Measurements from ENCODE around the gene YIPF2. TPM values are rescaled to one million over a fixed set of nuclear protein-coding genes. Genes with fewer than 3 reads are reported as not detected.

YIPF2 gene
- total RNA-seq, 1 experiment from 2014 or later, result 126 TPM

GRCh38 chr19:10898633-10899032 lies 29.8 kb downstream of the YIPF2 start:
- H3K27ac ChIP-seq (ENCODE audit: low read length), result peak overlapping the region; percentile 73
- H3K9me2 ChIP-seq (replicated peaks; ENCODE audit: low read length), result no peaks in the 10 kb centered on the region
- H3K36me3 ChIP-seq (ENCODE audit: low read depth, low read length), result no peaks in the 10 kb centered on the region
- peaks cover 36% of the 10 kb centered on the region for H3K4me1 ChIP-seq (ENCODE audit: insufficient read depth, low read length)
- DNase-seq (no peak), ATAC-seq (no peak)
- ChIA-PET CTCF (interaction anchor here (0.6 to 1.2 kb wide), 3 partner anchors 26 to 38 kb away, joined by 3 to 16 read pairs (median 8); no protein-coding TSS in a partner anchor), POLR2A (ENCODE audit: unreplicated experiment) (interaction anchor here (0.6 kb wide), 1 partner anchor 35 kb away, joined by 11 read pairs; no protein-coding TSS in a partner anchor)
- BruUV-seq (replicated peaks), result no TSS peak
- peak overlapping the region; percentile 79 for H3K4me2 ChIP-seq (ENCODE audit: low read length)
- H3K4me3 ChIP-seq (ENCODE audit: low read length), result peak overlapping the region; percentile 35; the same call in 1 of the 2 replicates
- intact Hi-C loops (cut with micrococcal nuclease), result no loop called here
- H3K27me3 ChIP-seq (ENCODE audit: low read length), result no peaks in the 10 kb centered on the region
- peaks cover 19% of the 10 kb centered on the region; the same call in 1 of the 2 replicates for H4K20me1 ChIP-seq (ENCODE audit: low read length)
- peaks cover 67% of the 10 kb centered on the region for H3K79me2 ChIP-seq (ENCODE audit: low read length)
- TF ChIP-seq EZH2 (IDR thresholded peaks at IDR 0.05; ENCODE audit: low read length, unreplicated experiment) (no peak), EZH2phosphoT487 (IDR thresholded peaks at IDR 0.05; ENCODE audit: borderline replicate concordance, low read length) (no peak), CTCF (conservative IDR thresholded peaks at IDR 0.05; ENCODE audit: low read depth, low read length) (no peak)
- no peak overlapping the region for H3K9ac ChIP-seq (ENCODE audit: low read length)
- H2AFZ ChIP-seq (ENCODE audit: low read length), result peak overlapping the region; percentile 45; the same call in 1 of the 2 replicates
- H3K9me3 ChIP-seq (ENCODE audit: low read length), result no peaks in the 10 kb centered on the region
- peaks cover 11% of the 10 kb centered on the region for H3F3A ChIP-seq (ENCODE audit: low read length, unreplicated experiment)

- peaks cover 19% of the 10 kb centered on the region; the same call in 1 of the 2 replicates for H4K20me1 ChIP-seq (ENCODE audit: low read length)
- H3K36me3 ChIP-seq (ENCODE audit: low read depth, low read length), result no peaks in the 10 kb centered on the region
- H3F3A ChIP-seq (ENCODE audit: low read length, unreplicated experiment), result peaks cover 11% of the 10 kb centered on the region
- no peak overlapping the region for H3K4me3 ChIP-seq (ENCODE audit: low read length)
- no peak overlapping the region for H3K9ac ChIP-seq (ENCODE audit: low read length)
- H3K27me3 ChIP-seq (ENCODE audit: low read length), result no peaks in the 10 kb centered on the region
- peak; percentile 75 for ATAC-seq
- no peak overlapping the region for H3K4me2 ChIP-seq (ENCODE audit: low read length)
- BruUV-seq (replicated peaks), result no TSS peak
- CTCF ChIA-PET, result interaction anchor here (0.6 kb wide), 2 partner anchors 11 to 1976 kb away, joined by 3 to 9 read pairs; no protein-coding TSS in a partner anchor
- TF ChIP-seq CTCF (conservative IDR thresholded peaks at IDR 0.05; ENCODE audit: low read depth, low read length) (no peak), EZH2phosphoT487 (IDR thresholded peaks at IDR 0.05; ENCODE audit: borderline replicate concordance, low read length) (no peak), EZH2 (IDR thresholded peaks at IDR 0.05; ENCODE audit: low read length, unreplicated experiment) (no peak)
- intact Hi-C loops (cut with micrococcal nuclease), result loop anchor here (2.0 kb wide), 1 partner anchor 24 kb away; no protein-coding TSS in a partner anchor
- 0 out of 2 replicates have a peak overlapping the region, but pooled peaks have one; percentile 1 for H3K27ac ChIP-seq (ENCODE audit: low read length)
- no peaks in the 10 kb centered on the region for H3K9me2 ChIP-seq (replicated peaks; ENCODE audit: low read length)
- H3K79me2 ChIP-seq (ENCODE audit: low read length), result peaks cover 66% of the 10 kb centered on the region
- POLR2A ChIA-PET (ENCODE audit: unreplicated experiment), result interaction anchor here (0.6 kb wide), 1 partner anchor 901 kb away, joined by 3 read pairs; the partner anchor contains the start of gene ZNF491
- peaks cover 36% of the 10 kb centered on the region for H3K4me1 ChIP-seq (ENCODE audit: insufficient read depth, low read length)
- no peak overlapping the region for H2AFZ ChIP-seq (ENCODE audit: low read length)
- H3K9me3 ChIP-seq (ENCODE audit: low read length), result no peaks in the 10 kb centered on the region
- DNase-seq, result peak; percentile 66
These were observed 31.4 kb downstream of the YIPF2 start for GRCh38 chr19:10896851-10897526.

GRCh38 chr19:10895920-10896319 lies 32.5 kb downstream of the YIPF2 start:
- intact Hi-C loops (cut with micrococcal nuclease), result loop anchor here (2.0 kb wide), 1 partner anchor 23 kb away; no protein-coding TSS in a partner anchor
- ATAC-seq, result no peak
- Histone ChIP-seq H3F3A (ENCODE audit: low read length, unreplicated experiment) (peaks cover 11% of the 10 kb centered on the region), H3K4me1 (ENCODE audit: insufficient read depth, low read length) (peaks cover 36% of the 10 kb centered on the region), H3K4me3 (ENCODE audit: low read length) (no peak overlapping the region), H3K9ac (ENCODE audit: low read length) (no peak overlapping the region), H3K9me3 (ENCODE audit: low read length) (no peaks in the 10 kb centered on the region), H3K36me3 (ENCODE audit: low read depth, low read length) (no peaks in the 10 kb centered on the region), H4K20me1 (ENCODE audit: low read length) (peaks cover 19% of the 10 kb centered on the region; the same call in 1 of the 2 replicates), H3K79me2 (ENCODE audit: low read length) (peaks cover 67% of the 10 kb centered on the region), H3K4me2 (ENCODE audit: low read length) (no peak overlapping the region), H3K27me3 (ENCODE audit: low read length) (no peaks in the 10 kb centered on the region), H3K27ac (ENCODE audit: low read length) (no peak overlapping the region), H2AFZ (ENCODE audit: low read length) (no peak overlapping the region), H3K9me2 (replicated peaks; ENCODE audit: low read length) (no peaks in the 10 kb centered on the region)
- ChIA-PET CTCF (no interaction called here), POLR2A (ENCODE audit: unreplicated experiment) (no interaction called here)
- no TSS peak for BruUV-seq (replicated peaks)
- no peak for DNase-seq
- TF ChIP-seq CTCF (conservative IDR thresholded peaks at IDR 0.05; ENCODE audit: low read depth, low read length) (peak; percentile 50), EZH2 (IDR thresholded peaks at IDR 0.05; ENCODE audit: low read length, unreplicated experiment) (no peak)

Measured in PC-3 (cell line).